GM12878 (cell line): ENCODE data around the gene ZNF496. TPM values are rescaled to one million over a fixed set of nuclear protein-coding genes. Genes with fewer than 3 reads are reported as not detected.

Experiments
- ATAC-seq: fragments of 200-7000 bp; cut with Tn5 transposase; 3 replicates; pipeline ENCODE4 v1.9.1; 2020; ENCODE audit warnings: mild to moderate bottlenecking, moderate library complexity
- BruUV-seq: library from RNA; stranded (reverse); fragments of 400-500 nt; replicated peaks from 2 replicates; lab custom pipeline; 2021; lab: Mats Ljungman, UMichigan
- CTCF ChIA-PET: fragments of 300-600 bp; sonication (Branson Sonifier 250); formaldehyde crosslinking; extraction: SDS; loops from one replicate; lab custom pipeline; 2021; ENCODE audit warnings: inconsistent platforms; lab: Yijun Ruan, JAX
- POLR2A ChIA-PET: fragments of 350-600 bp; formaldehyde crosslinking; extraction: SDS; loops from one replicate; lab custom pipeline; 2021; ENCODE audit warnings: inconsistent platforms; lab: Charles Lee
- RAD21 ChIA-PET: fragments of 300-600 bp; sonication (Branson Sonifier 250); formaldehyde crosslinking; loops from one replicate; lab custom pipeline; 2023; ENCODE audit warnings: antibody characterized with exemption; ENCODE audit not compliant: unreplicated experiment; lab: Charles Lee
- SMC1A ChIA-PET: fragments of 300-600 bp; sonication (Branson Sonifier 250); formaldehyde crosslinking; loops from one replicate; lab custom pipeline; 2023; ENCODE audit not compliant: unreplicated experiment, uncharacterized antibody; lab: Charles Lee
- DNase-seq: peaks from one replicate; pipeline ENCODE4 v3.0.0-alpha.2; 2011; ENCODE audit warnings: low read depth, low spot score
- FAIRE-seq: peaks from 3 replicates; lab custom pipeline; 2011; peaks lifted over from hg19 to GRCh38; lab: Jason Lieb, UNC
- H2AFZ ChIP-seq: 2 replicates; pipeline ENCODE4 v1.6.0; 2011; ENCODE audit warnings: low read depth, low read length, control low read depth; ENCODE audit not compliant: control insufficient read depth
- H3K27ac ChIP-seq: 2 replicates; pipeline ENCODE4 v1.5.1; 2011; ENCODE audit warnings: control low read depth; ENCODE audit not compliant: control insufficient read depth, insufficient read depth
- H3K27me3 ChIP-seq, 2 experiments: replicated peaks in 1 of 2; 2 replicates each; pipeline versions ENCODE4 v1.6.0 to v1.6.1; 2011; ENCODE audit warnings: low read length in 1 of 2; ENCODE audit not compliant: control insufficient read depth in 2 of 2, insufficient read depth in 2 of 2
- H3K36me3 ChIP-seq, 2 experiments: 2 replicates each; pipeline ENCODE4 v1.5.1; 2011; ENCODE audit warnings: low read length in 1 of 2; ENCODE audit not compliant: control insufficient read depth in 2 of 2, insufficient read depth in 2 of 2
- H3K4me1 ChIP-seq: 2 replicates; pipeline ENCODE4 v1.6.1; 2011; ENCODE audit warnings: mild to moderate bottlenecking, low read length, moderate library complexity, mixed read lengths; ENCODE audit not compliant: control insufficient read depth, insufficient read depth
- H3K4me2 ChIP-seq: 2 replicates; pipeline ENCODE4 v1.6.0; 2011; ENCODE audit warnings: control low read depth; ENCODE audit not compliant: control insufficient read depth, insufficient read depth
- H3K4me3 ChIP-seq: fragments of 200-600 bp; sonication (generic); 2 replicates; pipeline ENCODE4 v1.5.1; 2016
- H3K79me2 ChIP-seq: 2 replicates; pipeline ENCODE4 v1.6.0; 2011; ENCODE audit warnings: low read length; ENCODE audit not compliant: control insufficient read depth, insufficient read depth
- H3K9ac ChIP-seq: 2 replicates; pipeline ENCODE4 v1.8.0; 2011; ENCODE audit warnings: low read length, control low read depth, mixed read lengths; ENCODE audit not compliant: control insufficient read depth, insufficient read depth
- H3K9me3 ChIP-seq: replicated peaks from 3 replicates; pipeline ENCODE4 v1.5.1; 2011; ENCODE audit warnings: mild to moderate bottlenecking, low read length; ENCODE audit not compliant: control insufficient read depth, insufficient read depth
- H4K20me1 ChIP-seq: 2 replicates; pipeline ENCODE4 v1.6.0; 2011; ENCODE audit not compliant: control insufficient read depth, insufficient read depth
- ASH2L ChIP-seq: fragments of 300-600, 200-600 bp; sonication (generic); IDR thresholded peaks from 2 replicates; pipeline ENCODE4 v1.6.1; 2017; ENCODE audit warnings: low read depth, mild to moderate bottlenecking, borderline replicate concordance
- ESRRA ChIP-seq: IDR thresholded peaks from 2 replicates; pipeline ENCODE4 v1.6.1; 2012; ENCODE audit warnings: mild to moderate bottlenecking, low read length, improper control_type of control experiment
- JUND ChIP-seq: IDR thresholded peaks from 2 replicates; pipeline ENCODE4 v1.6.1; 2012; ENCODE audit warnings: low read depth, mild to moderate bottlenecking, low read length, improper control_type of control experiment, moderate library complexity
- MEF2A ChIP-seq: IDR thresholded peaks from 2 replicates; pipeline ENCODE4 v1.6.1; 2011; ENCODE audit warnings: low read depth, mild to moderate bottlenecking, low read length, moderate library complexity; ENCODE audit not compliant: insufficient read depth
- MLLT1 ChIP-seq: fragments of 450-650 bp; IDR thresholded peaks from 2 replicates; pipeline ENCODE4 v1.6.1; 2016; ENCODE audit warnings: mild to moderate bottlenecking
- WGBS: methylation state at CpG from one replicate; pipeline ENCODE4 v1.1.6; 2016; ENCODE audit warnings: low lambda C conversion rate; ENCODE audit not compliant: insufficient replicate concordance, insufficient coverage; ENCODE audit errors: missing lambda C conversion rate; 5-methylcytosine and 5-hydroxymethylcytosine counted together
- in situ Hi-C: fragments of 300-500 bp; cut with MboI; formaldehyde crosslinking; loops from 9 replicates; pipeline ENCODE4 v1.14.3; 2018; ENCODE audit warnings: mixed read lengths
- intact Hi-C: fragments of 100-400 bp; cut with micrococcal nuclease; formaldehyde crosslinking; loops from one replicate; pipeline ENCODE4 v1.14.2; 2022; ENCODE audit not compliant: unreplicated experiment
- polyA plus RNA-seq, 11 experiments: library from polyadenylated mRNA; depleted of rRNA in 4 of 11; unstranded in 6 of 11; stranded (reverse) in 5 of 11; fragments of >200 nt; fragmentation: Nextera tagmentation in 4 of 11; fragmentation: Illumina TruSeq in 1 of 11; extraction: Ambion mirVana in 4 of 11; extraction: Trizol in 1 of 11; gene quantifications; 1 replicate in 1 of 11; 2 replicates in 10 of 11; pipeline versions ENCODE4 v1.2.1 to v1.2.3, GENCODE V29; 2011 to 2016; ENCODE audit warnings: inconsistent platforms in 2 of 11, missing spikeins in 2 of 11, low read depth in 1 of 11
- total RNA-seq, 4 experiments: library from RNA; depleted of rRNA in 3 of 4; stranded (reverse); fragments of >200 nt in 3 of 4; fragmentation: Illumina TruSeq in 1 of 4; extraction: Trizol in 1 of 4; gene quantifications; 2 replicates each; pipeline versions ENCODE4 v1.2.1 to v1.2.3, GENCODE V29; 2013 to 2021

Gene ZNF496
- total and polyA plus RNA-seq, 10 of the 15 experiments (the other 5 are each of a cell fraction or from before 2014, with no cell fraction given) = 1.6 to 26.4 (median 12.5) TPM

GRCh38 chr1:247277191-247277590 lies 54.5 kb downstream of the ZNF496 start:
- in situ Hi-C loops = no loop called here
- DNase-seq (no peak), FAIRE-seq (no peak), ATAC-seq (no peak)
- Histone ChIP-seq H3K4me3 (no peak overlapping the region), H3K27me3 (no peaks in the 10 kb centered on the region), H3K9ac (no peak overlapping the region), H4K20me1 (no peaks in the 10 kb centered on the region), H2AFZ (no peak overlapping the region), H3K27ac (no peak overlapping the region), H3K4me1 (no peaks in the 10 kb centered on the region), H3K4me2 (no peak overlapping the region), H3K36me3 (no peaks in the 10 kb centered on the region), H3K9me3 (no peaks in the 10 kb centered on the region; the same call in 2 of the 3 replicates), H3K79me2 (no peaks in the 10 kb centered on the region)
- ChIA-PET RAD21 (no interaction called here), POLR2A (interaction anchor here (0.6 kb wide), 1 partner anchor 267 kb away, joined by 3 read pairs; no protein-coding TSS in a partner anchor), SMC1A (no interaction called here), CTCF (no interaction called here)
- no TSS peak for BruUV-seq
- TF ChIP-seq ASH2L (no peak), MLLT1 (no peak)
- 79% methylated on average over 2 of the region's 2 CpGs for WGBS
- intact Hi-C loops = no loop called here

- TF ChIP-seq ESRRA = no peak
- TF ChIP-seq JUND = no peak
- no peak for TF ChIP-seq MEF2A
- Histone ChIP-seq H3K9me3 (no peaks in the 10 kb centered on the region; the same call in 2 of the 3 replicates), H3K4me3 (no peak overlapping the region), H3K79me2 (no peaks in the 10 kb centered on the region), H3K27me3 (no peaks in the 10 kb centered on the region), H3K4me2 (no peak overlapping the region), H4K20me1 (no peaks in the 10 kb centered on the region), H3K9ac (no peak overlapping the region), H3K36me3 (no peaks in the 10 kb centered on the region), H3K27ac (no peak overlapping the region), H2AFZ (no peak overlapping the region), H3K4me1 (no peaks in the 10 kb centered on the region)
- ChIA-PET RAD21 (no interaction called here), SMC1A (interaction anchor here (1.3 kb wide), 1 partner anchor 44 kb away, joined by 3 read pairs; no protein-coding TSS in a partner anchor), CTCF (interaction anchor here (0.6 kb wide), 1 partner anchor 40 kb away, joined by 3 read pairs; no protein-coding TSS in a partner anchor), POLR2A (interaction anchor here (0.7 kb wide), 1 partner anchor 8 kb away, joined by 3 read pairs; no protein-coding TSS in a partner anchor)
- intact Hi-C loops = no loop called here
- 0% methylated on average over 3 of the region's 3 CpGs for WGBS
- no TSS peak for BruUV-seq
- DNase-seq (no peak), ATAC-seq (no peak), FAIRE-seq (no peak)
- in situ Hi-C loops = no loop called here
Observed at GRCh38 chr1:247274605-247275256, 56.9 kb downstream of the ZNF496 start.
